Activated naive CD8-positive, alpha-beta T cell treated with anti-CD3 and anti-CD28 coated beads, Interleukin-2, amount 10 ng/mL, durations not matched to agents 7 days and 5 days (primary cell): Measurements from ENCODE around the gene TEAD1. TPM values are rescaled to one million over a fixed set of nuclear protein-coding genes. Genes with fewer than 3 reads are reported as not detected.

ENCODE experiments used
- ATAC-seq: fragments of 150-1000 bp; cut with Tn5 transposase; one replicate; pipeline ENCODE4 v1.10.0; 2021; ENCODE audit warnings: low read depth, moderate library complexity
- POLR2A ChIA-PET: fragments of 350-600 bp; sonication (Branson Sonifier 250); formaldehyde crosslinking; loops from one replicate; lab custom pipeline; 2021; ENCODE audit warnings: antibody characterized with exemption; lab: Charles Lee
- DNase-seq: peaks from one replicate; pipeline ENCODE4 v3.0.0; 2021
- H3K27ac Mint-ChIP-seq: one replicate; pipeline ENCODE4 v1.8.0; 2022; ENCODE audit warnings: mild to moderate bottlenecking, mixed read lengths
- H3K27me3 Mint-ChIP-seq: one replicate; pipeline ENCODE4 v1.8.0; 2022; ENCODE audit warnings: mild to moderate bottlenecking, moderate library complexity, mixed read lengths
- H3K36me3 Mint-ChIP-seq: one replicate; pipeline ENCODE4 v1.8.0; 2021; ENCODE audit warnings: mild to moderate bottlenecking, mixed read lengths
- H3K4me1 Mint-ChIP-seq: one replicate; pipeline ENCODE4 v1.8.0; 2021; ENCODE audit warnings: mixed read lengths
- H3K4me3 Mint-ChIP-seq: one replicate; pipeline ENCODE4 v1.8.0; 2022; ENCODE audit warnings: mild to moderate bottlenecking, moderate library complexity, mixed read lengths
- H3K9me3 Mint-ChIP-seq: one replicate; pipeline ENCODE4 v1.8.0; 2021; ENCODE audit warnings: mixed read lengths
- total RNA-seq, 2 experiments: library from RNA; stranded (reverse); gene quantifications; one replicate each; pipeline ENCODE4 v1.2.3, GENCODE V29; 2021

The TEAD1 gene
- not detected for total RNA-seq

DNA sequence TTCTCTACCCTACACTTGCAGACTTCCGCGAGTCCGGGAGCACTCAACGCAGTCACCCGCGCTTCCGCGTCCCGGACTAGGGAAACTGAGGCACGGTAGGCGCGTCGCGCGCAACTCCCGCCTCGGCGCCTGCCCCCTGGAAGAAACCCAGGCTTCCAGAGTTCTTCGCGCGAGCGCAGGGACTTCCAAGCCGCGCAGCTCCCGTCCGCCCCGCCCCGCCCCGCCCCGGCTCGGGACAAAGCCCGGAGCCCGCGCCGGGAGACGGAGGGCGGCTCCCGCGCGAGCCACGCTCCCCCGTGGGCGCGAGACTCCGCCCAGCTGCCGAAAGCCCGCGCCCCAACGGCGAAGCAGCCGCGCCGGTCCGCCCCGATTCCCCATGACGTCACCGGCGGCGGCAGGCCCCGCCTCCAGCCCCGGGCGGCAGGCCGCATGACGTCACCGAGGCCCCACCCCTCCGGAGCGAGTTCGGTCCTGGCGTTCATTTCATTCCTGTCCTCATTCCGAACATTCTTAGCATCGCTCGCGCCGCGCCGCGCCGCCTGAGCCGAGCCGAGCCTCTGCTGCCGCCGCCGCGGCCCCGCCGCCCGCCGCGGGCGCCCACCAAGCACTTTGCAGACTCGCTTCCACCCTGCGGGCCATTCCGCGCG is at the start of gene TEAD1:
Gene TEAD1, plus strand, starts transcription at position 498 of the 647 bp plus-strand sequence.
- H3K4me1 Mint-ChIP-seq = peaks cover 5% of the 10 kb centered on the region
- peak within 1 kb of the TSS; percentile 59 for H3K27ac Mint-ChIP-seq
- DNase-seq (peak; percentile 93), ATAC-seq (peak; percentile 90)
- no peaks in the 10 kb centered on the region for H3K36me3 Mint-ChIP-seq
- no peaks in the 10 kb centered on the region for H3K9me3 Mint-ChIP-seq
- H3K27me3 Mint-ChIP-seq = peaks cover 64% of the 10 kb centered on the region
- H3K4me3 Mint-ChIP-seq = peak within 1 kb of the TSS; percentile 89
- POLR2A ChIA-PET = no interaction called here

DNA sequence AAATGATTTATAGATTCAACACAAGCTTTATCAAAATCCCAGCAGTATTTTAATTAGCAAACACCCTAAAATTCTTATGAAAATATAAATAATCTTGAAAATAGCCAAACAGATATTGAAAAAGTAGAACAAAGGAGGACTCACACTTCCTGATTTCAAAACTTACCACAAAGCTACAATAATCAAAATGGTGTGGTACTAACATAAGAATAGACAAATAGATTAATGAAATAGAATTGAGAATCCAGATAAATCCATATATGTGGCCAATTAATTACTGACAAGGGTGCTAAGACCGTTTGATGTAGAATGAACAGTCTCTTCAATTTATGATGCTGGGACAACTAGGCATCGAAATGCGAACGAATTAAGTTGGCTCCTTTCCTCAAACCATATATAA is 49.6 kb upstream of the TEAD1 start:
- POLR2A ChIA-PET = no interaction called here
- ATAC-seq = no peak
- peaks cover 1% of the 10 kb centered on the region for H3K4me1 Mint-ChIP-seq

DNA sequence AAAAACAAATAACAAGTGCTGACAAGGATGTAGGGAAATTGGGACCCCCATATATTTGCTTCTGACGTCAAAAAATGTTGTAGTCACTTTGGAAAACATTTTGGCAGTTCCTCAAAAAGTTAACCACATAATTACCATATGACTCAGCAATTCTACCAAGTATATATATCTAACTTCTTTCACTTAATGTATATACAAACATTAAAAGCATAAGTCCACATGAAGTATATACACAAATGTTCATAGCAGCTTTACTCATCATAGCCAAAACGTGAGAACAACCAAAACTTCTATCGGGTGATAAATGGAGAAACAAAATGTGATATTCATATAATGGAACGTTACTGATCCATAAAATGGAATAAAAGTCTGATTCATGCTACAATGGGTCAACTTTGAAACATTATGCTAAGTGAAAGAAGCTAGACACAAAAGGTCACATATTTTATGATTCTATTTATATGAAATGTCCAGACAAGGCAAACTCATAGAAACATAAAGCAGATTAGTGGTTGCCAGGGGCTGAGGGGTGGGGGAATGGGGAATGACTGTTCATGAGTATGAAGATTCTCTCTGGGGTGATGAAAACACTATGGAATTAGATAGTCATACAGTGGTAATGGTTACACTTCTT is 48.7 kb upstream of the TEAD1 start:
- no peak for DNase-seq
- H3K4me1 Mint-ChIP-seq = peaks cover 1% of the 10 kb centered on the region
- peaks cover 4% of the 10 kb centered on the region for H3K9me3 Mint-ChIP-seq
- H3K36me3 Mint-ChIP-seq = peaks cover 1% of the 10 kb centered on the region
- POLR2A ChIA-PET = no interaction called here
- no peak for ATAC-seq
- no peak overlapping the region for H3K4me3 Mint-ChIP-seq
- no peak overlapping the region for H3K27ac Mint-ChIP-seq
- H3K27me3 Mint-ChIP-seq = peaks cover 6% of the 10 kb centered on the region

More for the DNA sequence above, 49.6 kb upstream of the TEAD1 start:
- no peak for DNase-seq
- Mint-ChIP-seq H3K4me3 (no peak overlapping the region), H3K9me3 (peaks cover 4% of the 10 kb centered on the region), H3K36me3 (peaks cover 1% of the 10 kb centered on the region), H3K27ac (no peak overlapping the region), H3K27me3 (peaks cover 8% of the 10 kb centered on the region)

DNA sequence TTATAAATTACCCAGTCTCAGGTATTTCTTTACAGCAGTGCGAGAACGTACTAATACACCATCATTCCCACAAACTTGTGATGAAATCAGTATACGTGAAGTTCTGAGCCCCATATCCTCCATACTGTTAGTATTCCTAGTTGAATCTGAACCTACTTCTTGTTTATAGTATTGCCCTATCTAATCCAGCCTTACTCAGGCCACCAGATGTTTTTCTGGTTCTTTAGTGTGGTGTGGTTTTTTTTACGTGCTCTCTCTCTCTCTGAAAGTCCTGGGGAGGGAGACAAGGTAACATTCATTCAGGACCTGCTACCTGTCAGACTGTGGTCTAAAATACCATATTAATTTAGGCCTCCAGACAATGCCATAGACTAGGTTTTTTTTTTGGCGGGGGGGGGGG is 47.6 kb upstream of the TEAD1 start:
- H3K27ac Mint-ChIP-seq = no peak overlapping the region
- no peak overlapping the region for H3K4me3 Mint-ChIP-seq
- ATAC-seq (no peak), DNase-seq (no peak)
- peaks cover 5% of the 10 kb centered on the region for H3K27me3 Mint-ChIP-seq
- no peaks in the 10 kb centered on the region for H3K36me3 Mint-ChIP-seq
- POLR2A ChIA-PET = no interaction called here
- peaks cover 1% of the 10 kb centered on the region for H3K9me3 Mint-ChIP-seq
- no peaks in the 10 kb centered on the region for H3K4me1 Mint-ChIP-seq

DNA sequence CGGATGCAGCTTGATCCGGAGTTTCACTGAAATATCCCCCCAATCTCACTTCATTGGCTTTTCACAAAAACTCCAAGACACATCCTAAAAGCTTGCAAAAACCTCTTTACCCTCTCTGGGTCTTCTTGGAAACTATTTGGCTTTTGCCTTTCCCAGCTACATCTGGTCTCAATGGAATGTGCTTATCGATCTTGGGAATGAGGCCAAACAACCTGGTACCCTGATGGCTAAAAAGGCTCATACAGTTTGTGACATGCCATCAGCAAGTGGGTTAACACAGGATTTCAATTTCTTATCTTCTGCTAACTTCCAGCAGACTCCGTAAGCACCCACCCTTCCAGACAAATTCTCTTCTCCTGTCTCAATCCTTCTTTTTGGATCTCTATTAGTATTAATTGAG is 45.9 kb upstream of the TEAD1 start:
- Mint-ChIP-seq H3K4me3 (no peak overlapping the region), H3K27me3 (peaks cover 6% of the 10 kb centered on the region), H3K36me3 (no peaks in the 10 kb centered on the region), H3K27ac (no peak overlapping the region), H3K9me3 (no peaks in the 10 kb centered on the region), H3K4me1 (no peaks in the 10 kb centered on the region)
- ATAC-seq = no peak
- DNase-seq = no peak
- POLR2A ChIA-PET = no interaction called here

DNA sequence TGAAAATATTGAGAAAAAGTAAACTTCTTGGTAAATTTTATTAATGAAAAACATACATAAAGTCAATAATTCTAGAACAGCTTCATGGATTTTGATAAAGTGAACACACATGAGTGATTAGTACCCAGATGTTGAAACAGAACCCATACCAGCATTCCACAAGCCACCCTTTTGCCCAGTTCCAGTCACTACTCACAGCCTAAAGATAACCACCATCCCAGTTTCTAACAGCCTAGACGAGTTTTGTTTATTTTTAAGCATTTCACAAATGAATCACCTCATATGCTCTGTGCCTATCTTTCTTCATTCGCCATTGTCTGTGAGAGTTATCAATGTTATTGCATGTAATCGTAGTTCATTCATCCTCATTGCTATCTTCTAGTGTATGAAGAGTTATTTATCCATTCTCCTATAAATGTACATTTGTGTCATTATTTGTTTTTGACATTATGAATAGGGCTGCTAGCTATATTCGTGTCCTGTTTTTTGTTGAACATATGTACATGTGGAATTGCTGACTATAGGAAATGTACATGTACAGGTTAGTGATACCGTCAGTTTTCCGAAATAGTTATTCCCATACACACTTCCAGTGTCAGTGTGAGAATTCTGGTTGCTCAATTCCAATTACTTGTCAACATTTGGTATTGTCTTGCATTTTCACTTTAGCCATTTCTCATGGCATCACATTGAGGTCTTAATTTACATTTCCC is 44.5 kb upstream of the TEAD1 start:
- ATAC-seq = no peak
- H3K27ac Mint-ChIP-seq = no peak overlapping the region
- H3K4me1 Mint-ChIP-seq = no peaks in the 10 kb centered on the region
- POLR2A ChIA-PET = no interaction called here
- no peak for DNase-seq
- no peaks in the 10 kb centered on the region for H3K36me3 Mint-ChIP-seq
- H3K4me3 Mint-ChIP-seq = no peak overlapping the region
- H3K27me3 Mint-ChIP-seq = peaks cover 6% of the 10 kb centered on the region
- H3K9me3 Mint-ChIP-seq = no peaks in the 10 kb centered on the region

DNA sequence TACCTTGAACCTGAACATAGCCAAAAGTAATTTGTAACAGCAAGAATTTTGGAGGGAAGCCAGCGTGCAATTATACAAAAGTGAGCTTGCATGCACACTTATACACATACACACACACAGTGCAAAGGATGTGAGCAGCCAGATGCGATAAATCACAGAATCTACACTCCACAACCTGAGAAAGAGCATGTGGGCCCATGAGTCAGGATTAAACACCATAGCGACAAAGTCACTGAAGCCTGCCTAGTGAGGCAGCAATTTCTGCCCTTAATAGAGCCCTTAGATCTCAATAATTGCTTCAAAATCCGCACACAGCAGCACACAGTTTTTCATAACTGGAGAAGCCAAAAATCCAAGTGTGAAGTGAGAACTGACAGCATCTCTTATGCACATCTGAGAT is 42.6 kb upstream of the TEAD1 start:
- ATAC-seq = no peak
- Mint-ChIP-seq H3K4me1 (no peaks in the 10 kb centered on the region), H3K36me3 (no peaks in the 10 kb centered on the region), H3K27ac (no peak overlapping the region), H3K9me3 (no peaks in the 10 kb centered on the region), H3K27me3 (peaks cover 6% of the 10 kb centered on the region), H3K4me3 (no peak overlapping the region)
- POLR2A ChIA-PET = no interaction called here
- no peak for DNase-seq

DNA sequence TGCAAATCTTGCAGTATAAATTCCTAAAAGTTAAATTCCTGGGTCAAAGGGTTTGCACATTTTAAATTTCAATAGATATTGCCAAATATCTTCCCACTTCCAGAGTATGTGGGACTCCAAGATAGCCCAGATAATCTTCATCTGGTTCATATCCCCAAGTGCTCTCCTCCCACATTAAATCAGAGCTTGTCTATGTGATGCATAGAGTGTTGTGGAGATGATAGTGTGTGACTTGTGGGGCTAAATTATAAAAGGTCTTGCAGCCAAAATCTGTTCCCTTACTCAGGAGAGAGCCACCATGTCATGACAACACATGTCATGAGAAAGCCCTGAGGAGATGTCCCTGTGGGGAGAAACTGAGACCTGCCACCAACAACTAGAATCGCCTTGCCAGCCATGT is 39.9 kb upstream of the TEAD1 start:
- POLR2A ChIA-PET = no interaction called here
- Mint-ChIP-seq H3K36me3 (no peaks in the 10 kb centered on the region), H3K27me3 (peaks cover 6% of the 10 kb centered on the region), H3K4me1 (no peaks in the 10 kb centered on the region), H3K9me3 (no peaks in the 10 kb centered on the region), H3K4me3 (no peak overlapping the region), H3K27ac (no peak overlapping the region)
- DNase-seq (no peak), ATAC-seq (no peak)

DNA sequence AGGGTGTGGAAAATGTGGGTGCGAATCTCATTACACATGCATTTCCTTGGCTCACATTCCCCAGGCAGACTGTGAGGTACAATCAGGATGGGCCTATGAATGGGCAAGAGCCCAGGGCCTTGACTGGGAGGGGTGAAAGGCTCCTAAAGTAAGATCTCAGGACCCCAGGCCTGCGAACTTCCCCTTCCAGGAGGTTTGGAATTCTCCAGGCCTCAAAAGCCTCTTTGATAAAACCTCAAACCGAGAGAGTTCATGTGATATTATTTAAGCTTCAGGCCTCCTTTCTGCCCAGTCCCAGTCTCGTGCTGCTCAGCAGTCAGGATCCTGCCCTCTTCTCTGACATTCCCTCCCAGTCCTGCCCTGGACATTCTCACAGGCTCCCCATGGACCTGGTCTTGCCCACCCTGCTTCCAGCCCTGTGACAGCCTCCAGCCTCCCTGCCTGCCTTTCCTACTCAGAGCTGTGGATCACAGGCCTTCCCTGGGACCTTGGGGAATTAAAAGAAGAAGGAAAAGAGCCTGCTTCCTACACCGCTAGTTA is 37.3 kb upstream of the TEAD1 start:
- POLR2A ChIA-PET = no interaction called here
- Mint-ChIP-seq H3K27ac (no peak overlapping the region), H3K4me3 (no peak overlapping the region), H3K27me3 (peaks cover 4% of the 10 kb centered on the region), H3K4me1 (peaks cover 4% of the 10 kb centered on the region), H3K36me3 (no peaks in the 10 kb centered on the region), H3K9me3 (peaks cover 3% of the 10 kb centered on the region)
- ATAC-seq (no peak), DNase-seq (no peak)

DNA sequence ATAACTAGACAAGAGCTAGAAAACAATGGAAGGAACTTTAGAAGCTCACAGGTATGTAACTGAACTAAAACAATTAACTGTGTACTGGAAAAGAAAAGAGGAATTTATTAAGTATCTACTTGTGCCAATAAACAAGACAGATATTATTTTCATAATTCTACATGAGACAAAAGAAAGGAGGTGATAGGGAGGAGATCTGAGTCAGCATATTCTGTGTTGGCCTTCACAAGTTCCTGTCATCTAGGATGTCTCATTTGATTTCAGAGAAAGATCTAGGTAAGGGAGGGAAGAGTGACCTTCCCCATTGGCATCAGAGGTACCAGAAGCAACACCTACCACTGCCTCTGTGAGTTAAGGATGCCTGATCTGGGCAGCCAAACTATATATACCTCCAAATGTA is 34.8 kb upstream of the TEAD1 start:
- DNase-seq (no peak), ATAC-seq (no peak)
- H3K4me1 Mint-ChIP-seq = peaks cover 4% of the 10 kb centered on the region
- POLR2A ChIA-PET = no interaction called here
- no peak overlapping the region for H3K4me3 Mint-ChIP-seq
- peaks cover 6% of the 10 kb centered on the region for H3K27me3 Mint-ChIP-seq
- H3K36me3 Mint-ChIP-seq = no peaks in the 10 kb centered on the region
- peaks cover 3% of the 10 kb centered on the region for H3K9me3 Mint-ChIP-seq
- H3K27ac Mint-ChIP-seq = no peak overlapping the region

DNA sequence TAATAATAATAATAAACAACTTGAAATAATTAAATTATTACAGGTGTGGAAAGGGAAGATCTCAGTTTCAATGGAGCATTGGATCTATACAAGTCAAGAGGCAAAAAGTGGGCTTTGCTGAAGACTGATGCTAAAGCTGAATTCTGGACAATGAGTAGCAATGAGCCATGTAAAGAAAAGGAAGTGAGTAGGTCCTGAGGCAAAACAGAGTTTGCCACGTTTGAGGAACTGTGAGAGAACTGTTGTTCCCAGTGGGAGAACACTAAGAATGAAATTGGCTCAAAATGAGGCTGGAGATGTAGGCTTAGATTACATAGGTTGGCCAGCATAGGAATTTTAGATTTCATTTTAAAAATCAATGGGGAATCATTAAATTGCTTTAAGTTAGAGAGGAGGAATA is 33.9 kb upstream of the TEAD1 start:
- Mint-ChIP-seq H3K4me3 (no peak overlapping the region), H3K9me3 (peaks cover 3% of the 10 kb centered on the region), H3K36me3 (no peaks in the 10 kb centered on the region), H3K27ac (no peak overlapping the region), H3K27me3 (peaks cover 6% of the 10 kb centered on the region), H3K4me1 (peaks cover 4% of the 10 kb centered on the region)
- DNase-seq (no peak), ATAC-seq (no peak)
- POLR2A ChIA-PET = no interaction called here

DNA sequence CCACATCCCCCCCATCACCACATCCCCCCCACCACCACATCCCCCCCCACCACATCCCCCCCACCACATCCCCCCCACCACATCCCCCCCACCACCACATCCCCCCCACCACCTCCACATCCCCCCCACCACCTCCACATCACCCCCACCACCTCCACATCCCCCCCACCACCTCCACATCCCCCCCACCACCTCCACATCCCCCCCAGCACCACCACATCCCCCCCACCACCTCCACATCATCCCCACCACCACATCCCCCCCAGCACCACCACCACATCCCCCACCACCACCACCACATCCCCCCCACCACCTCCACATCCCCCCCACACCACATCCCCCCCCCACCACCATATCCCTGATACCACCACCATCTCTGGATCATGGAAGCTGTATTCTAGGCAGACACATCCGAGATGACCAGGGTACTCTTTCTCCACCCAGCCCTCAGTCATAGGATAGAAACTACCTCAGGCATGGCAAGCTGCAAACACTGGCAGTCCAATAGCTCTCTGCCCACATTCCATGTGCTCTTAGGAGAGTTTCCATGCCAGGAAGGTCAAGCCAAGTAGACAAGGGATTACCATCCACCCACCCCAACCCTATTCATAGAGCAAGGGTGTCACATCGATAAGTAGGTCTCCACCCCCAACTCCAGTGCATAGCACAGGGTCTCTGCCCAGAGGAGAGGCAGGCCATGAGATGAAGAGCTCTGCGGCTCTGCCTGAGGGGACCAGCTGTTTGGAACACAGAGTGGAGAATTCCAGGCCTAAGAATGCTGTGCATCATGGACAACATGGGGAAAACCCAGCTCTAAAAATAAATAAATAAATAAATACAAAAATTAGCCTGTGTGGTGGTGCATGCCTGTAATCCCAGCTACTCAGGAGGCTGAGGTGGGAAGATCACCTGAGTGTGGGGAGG is 33.0 kb upstream of the TEAD1 start:
- Mint-ChIP-seq H3K4me3 (no peak overlapping the region), H3K27ac (peak overlapping the region; percentile 25), H3K9me3 (peaks cover 3% of the 10 kb centered on the region), H3K4me1 (peaks cover 4% of the 10 kb centered on the region), H3K36me3 (no peaks in the 10 kb centered on the region), H3K27me3 (peaks cover 6% of the 10 kb centered on the region)
- POLR2A ChIA-PET = no interaction called here
- no peak for ATAC-seq
- DNase-seq = no peak

DNA sequence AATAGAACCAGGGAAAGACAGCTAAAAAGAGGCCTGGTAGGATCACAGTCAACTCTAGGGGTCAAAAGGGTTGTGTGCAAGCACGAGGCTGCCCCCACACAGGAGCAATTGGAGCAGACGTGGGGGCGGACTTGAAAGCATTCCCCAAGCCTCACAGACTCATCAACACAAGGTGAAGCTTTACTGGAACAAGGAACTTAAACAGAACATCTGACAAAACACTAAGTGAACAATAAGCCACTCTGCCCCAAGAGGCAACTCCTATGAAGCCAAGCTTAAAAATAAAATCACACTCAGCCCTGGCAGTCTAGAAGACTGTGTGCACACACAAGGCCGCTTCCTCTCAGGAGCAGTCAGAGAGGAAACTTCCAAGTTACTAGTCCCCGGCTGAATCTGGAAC is 32.2 kb upstream of the TEAD1 start:
- ATAC-seq (no peak), DNase-seq (no peak)
- POLR2A ChIA-PET = no interaction called here
- peaks cover 3% of the 10 kb centered on the region for H3K9me3 Mint-ChIP-seq
- no peaks in the 10 kb centered on the region for H3K36me3 Mint-ChIP-seq
- H3K27me3 Mint-ChIP-seq = peaks cover 6% of the 10 kb centered on the region
- H3K27ac Mint-ChIP-seq = no peak overlapping the region
- H3K4me1 Mint-ChIP-seq = peaks cover 4% of the 10 kb centered on the region
- H3K4me3 Mint-ChIP-seq = no peak overlapping the region
